HG03354 (cell line): ENCODE measurements around the gene STK39.
A peak's percentile ranks its signal among the peaks of the same experiment; 100 is the strongest.
"Not testable (repeated sequence)": the region's sequence is repeated elsewhere in the genome, so short reads cannot be mapped to it uniquely, and the experiment has no call there.

Source experiments
- ATAC-seq: cut with Tn5 transposase; IDR thresholded peaks from one replicate; pipeline ENCODE4 v1.9.1; 2021; ENCODE audit warnings: mild to moderate bottlenecking; ENCODE audit not compliant: unreplicated experiment, poor library complexity, severe bottlenecking

The STK39 gene

GRCh38 chr2:168118733-168119514 lies 128.5 kb downstream of the STK39 start:
- peak; percentile 77 for ATAC-seq

- ATAC-seq = no peak
Measured at GRCh38 chr2:168116448-168116847, 130.9 kb downstream of the STK39 start.

GRCh38 chr2:168114619-168115018 lies 132.8 kb downstream of the STK39 start:
- no peak for ATAC-seq

GRCh38 chr2:168114040-168114439 lies 133.4 kb downstream of the STK39 start:
- no peak for ATAC-seq

- no peak for ATAC-seq
Measured at GRCh38 chr2:168107322-168107721, 140.1 kb downstream of the STK39 start.

- no peak for ATAC-seq
Measured at GRCh38 chr2:168105127-168105683, 142.2 kb downstream of the STK39 start.

- no peak for ATAC-seq
Measured at GRCh38 chr2:168097431-168097830, 150.0 kb downstream of the STK39 start.

- ATAC-seq = no peak
Measured at GRCh38 chr2:168096158-168096557, 151.2 kb downstream of the STK39 start.

GRCh38 chr2:168091986-168092385 lies 155.4 kb downstream of the STK39 start:
- no peak for ATAC-seq

GRCh38 chr2:168090366-168091135 lies 156.8 kb downstream of the STK39 start:
- ATAC-seq = peak; percentile 88

- peak; percentile 52 for ATAC-seq
Measured at GRCh38 chr2:168089200-168089599, 158.2 kb downstream of the STK39 start.

- no peak for ATAC-seq
Measured at GRCh38 chr2:168087401-168087800, 160.0 kb downstream of the STK39 start.

- ATAC-seq = no peak
Measured at GRCh38 chr2:168086851-168087250, 160.5 kb downstream of the STK39 start.

GRCh38 chr2:168085801-168086361 lies 161.5 kb downstream of the STK39 start:
- no peak for ATAC-seq

- ATAC-seq = no peak
Measured at GRCh38 chr2:168084288-168084687, 163.1 kb downstream of the STK39 start.

- ATAC-seq = not testable (repeated sequence)
Measured at GRCh38 chr2:168081452-168081851, 165.9 kb downstream of the STK39 start.

GRCh38 chr2:168079236-168079635 lies 168.2 kb downstream of the STK39 start:
- ATAC-seq = no peak

GRCh38 chr2:168076731-168077130 lies 170.7 kb downstream of the STK39 start:
- ATAC-seq = no peak

GRCh38 chr2:168075446-168075845 lies 171.9 kb downstream of the STK39 start:
- ATAC-seq = no peak

GRCh38 chr2:168072626-168073303 lies 174.6 kb downstream of the STK39 start:
- ATAC-seq = no peak
